Inflammatory macrophage (primary cell): ENCODE measurements around the gene PAFAH1B2.
"Not testable (repeated sequence)": the region's sequence is repeated elsewhere in the genome, so short reads cannot be mapped to it uniquely, and the experiment has no call there.

ENCODE experiments used
- DNase-seq, 2 donors: peaks; one replicate each; pipeline ENCODE4 v3.0.0-alpha.2; 2020 to 2022
- total RNA-seq, 18 experiments: gene quantifications; one replicate each; lab custom pipeline; 2026; ENCODE audit warnings: mixed read lengths in 6 of 18, inconsistent platforms in 2 of 18; lab: John Stamatoyannopoulos, UW

Gene PAFAH1B2, protein sequence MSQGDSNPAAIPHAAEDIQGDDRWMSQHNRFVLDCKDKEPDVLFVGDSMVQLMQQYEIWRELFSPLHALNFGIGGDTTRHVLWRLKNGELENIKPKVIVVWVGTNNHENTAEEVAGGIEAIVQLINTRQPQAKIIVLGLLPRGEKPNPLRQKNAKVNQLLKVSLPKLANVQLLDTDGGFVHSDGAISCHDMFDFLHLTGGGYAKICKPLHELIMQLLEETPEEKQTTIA
- 150 to 241 (median 172) reads per million in 18 experiments for total RNA-seq

DNA sequence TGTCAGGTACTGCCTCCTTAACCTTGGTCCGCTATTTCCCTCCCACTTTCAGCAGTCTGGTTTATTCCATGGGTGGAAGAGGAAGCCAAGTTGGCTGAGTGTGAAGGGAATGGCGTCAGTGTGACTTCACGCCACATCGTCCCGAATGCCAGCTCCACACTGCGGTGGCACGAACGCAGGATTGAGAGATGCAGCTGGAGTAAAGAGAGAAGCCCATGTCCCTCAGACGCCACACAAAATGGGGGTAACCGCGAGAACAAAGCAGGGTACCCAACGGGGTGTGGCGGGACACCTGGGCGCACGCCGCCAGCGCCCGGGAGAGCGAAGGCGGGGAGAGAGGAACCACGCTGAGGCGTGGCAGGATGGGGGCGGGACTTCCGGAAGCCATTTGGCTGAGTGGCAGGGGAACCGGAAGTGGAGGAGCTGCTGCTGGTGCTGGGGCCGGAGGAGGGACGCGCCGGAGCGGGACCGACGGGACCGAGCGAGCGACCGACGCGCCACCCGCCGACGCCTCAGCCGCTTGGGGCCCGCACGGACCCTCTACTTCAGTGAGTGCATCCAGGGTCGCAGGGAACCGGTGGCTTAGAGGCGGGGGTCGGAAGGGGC is at the start of gene PAFAH1B2:
Gene PAFAH1B2 (plus strand): TSS at position 417 of the 606 bp plus-strand sequence. CDS start 8,161 bp downstream, outside the sequence.
- peak; percentile 96 to 97 for DNase-seq

DNA sequence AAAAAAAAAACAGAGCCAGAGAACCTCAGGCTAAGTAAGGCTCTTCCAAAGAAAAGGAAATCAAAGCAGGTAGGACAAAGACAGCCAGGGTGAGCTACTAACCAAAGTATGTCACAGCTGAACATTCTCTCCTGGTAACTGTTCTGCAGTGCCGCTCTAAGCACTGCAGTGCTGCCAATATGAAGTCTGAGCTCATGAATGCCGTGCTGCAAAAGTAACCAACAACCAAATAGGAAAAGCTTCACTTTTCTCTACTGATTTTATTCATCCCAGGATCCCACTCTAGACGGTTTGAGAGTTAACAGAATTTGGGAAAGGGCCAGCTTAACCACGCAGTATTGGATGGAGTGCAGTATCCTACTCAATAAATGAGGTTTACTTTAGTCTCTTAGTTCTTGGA is 49.3 kb upstream of the PAFAH1B2 start:
- no peak for DNase-seq

DNA sequence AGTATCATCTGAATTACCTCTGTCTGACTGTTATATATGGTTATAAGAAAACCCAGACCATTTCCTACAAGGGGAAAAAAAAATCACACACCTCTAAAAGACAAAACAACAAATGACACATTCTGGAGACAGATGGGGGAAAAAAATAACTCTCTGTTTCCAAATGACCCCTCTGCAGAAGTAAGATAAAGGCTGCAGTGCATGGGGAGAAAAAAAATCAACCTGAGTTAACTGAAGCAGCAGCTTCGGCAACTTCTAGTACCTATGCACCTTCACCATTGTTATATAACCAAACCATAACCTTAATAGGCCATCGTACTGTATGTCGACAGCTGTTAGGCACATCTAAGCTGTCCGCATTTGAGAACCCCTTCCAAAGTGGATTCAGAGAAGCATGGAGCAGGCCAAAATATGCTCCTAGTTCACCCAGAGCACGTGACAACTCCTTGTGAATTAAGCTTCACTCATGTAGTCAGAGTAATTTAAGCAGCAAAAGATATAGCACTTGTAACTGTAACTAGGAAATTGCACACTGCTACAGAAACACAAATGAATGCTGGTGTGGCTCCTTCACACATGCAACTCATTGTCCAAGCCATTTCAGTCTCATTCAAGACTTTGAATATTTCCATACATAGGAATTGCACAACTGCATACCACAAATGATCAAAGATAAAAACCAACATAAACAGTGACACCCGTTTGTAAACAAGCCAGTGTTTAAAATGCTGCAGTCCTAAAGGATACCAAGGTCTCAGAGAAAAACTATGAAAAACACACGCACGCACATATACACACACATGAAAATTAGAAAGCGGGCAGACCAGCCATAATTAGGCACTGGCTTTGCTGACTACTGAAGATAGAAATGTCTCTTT is 48.6 kb upstream of the PAFAH1B2 start:
- DNase-seq = no peak

DNA sequence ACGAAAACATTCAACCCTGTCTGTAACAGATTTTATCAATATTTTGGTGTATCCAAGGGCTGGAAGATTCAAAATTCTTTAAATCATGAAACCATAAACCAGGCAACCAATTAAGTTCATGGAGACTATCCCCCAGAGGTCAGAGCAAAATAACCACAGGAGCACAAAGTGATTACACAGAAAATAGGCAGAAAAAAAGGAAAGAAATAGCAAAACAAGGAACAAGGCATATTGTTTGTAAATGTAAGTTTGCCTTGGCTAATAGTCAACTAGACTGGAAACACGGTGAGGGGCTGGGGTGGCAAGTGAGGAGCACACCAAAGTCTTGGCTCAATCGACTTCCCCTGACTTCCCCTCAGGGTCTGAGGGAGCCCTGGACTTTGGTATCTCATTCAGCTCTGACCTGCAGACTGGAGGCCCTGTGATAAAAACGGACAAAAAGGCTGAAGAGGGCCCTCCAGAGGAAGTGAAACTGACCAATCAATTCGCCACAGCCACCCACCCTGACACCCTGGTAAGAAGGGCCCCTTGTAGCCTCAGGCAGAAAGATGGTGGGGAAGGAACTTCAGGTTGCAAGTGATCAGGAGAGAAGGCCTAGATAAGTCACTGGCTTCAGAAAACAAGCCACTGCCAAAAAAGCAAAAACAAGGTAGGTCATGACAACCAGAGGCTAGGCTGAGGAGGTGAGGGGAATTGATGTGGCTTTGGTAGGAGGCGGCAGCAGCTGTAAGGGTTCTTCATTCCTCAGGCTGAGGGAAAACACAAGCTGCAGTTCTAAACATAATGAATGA is 47.7 kb upstream of the PAFAH1B2 start:
- DNase-seq = peak; percentile 52 to 58

DNA sequence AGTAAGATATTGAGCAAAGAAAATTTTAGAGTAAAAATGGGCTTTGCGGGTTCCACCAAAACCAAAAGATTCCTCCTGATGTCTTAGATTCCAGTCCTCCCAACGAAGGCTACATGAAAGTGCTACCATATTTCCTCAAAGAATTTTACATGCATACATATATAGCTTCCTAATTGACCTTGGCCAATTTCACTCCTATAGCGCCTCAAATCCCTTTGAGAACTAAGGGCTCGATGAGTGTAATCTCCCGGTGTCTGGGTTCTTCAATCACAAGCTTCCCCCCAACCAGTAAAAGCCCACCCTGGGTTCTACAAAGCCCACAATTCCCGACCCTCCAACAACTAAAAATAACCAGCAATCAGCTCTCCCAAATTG is 47.1 kb upstream of the PAFAH1B2 start:
- no peak for DNase-seq

DNA sequence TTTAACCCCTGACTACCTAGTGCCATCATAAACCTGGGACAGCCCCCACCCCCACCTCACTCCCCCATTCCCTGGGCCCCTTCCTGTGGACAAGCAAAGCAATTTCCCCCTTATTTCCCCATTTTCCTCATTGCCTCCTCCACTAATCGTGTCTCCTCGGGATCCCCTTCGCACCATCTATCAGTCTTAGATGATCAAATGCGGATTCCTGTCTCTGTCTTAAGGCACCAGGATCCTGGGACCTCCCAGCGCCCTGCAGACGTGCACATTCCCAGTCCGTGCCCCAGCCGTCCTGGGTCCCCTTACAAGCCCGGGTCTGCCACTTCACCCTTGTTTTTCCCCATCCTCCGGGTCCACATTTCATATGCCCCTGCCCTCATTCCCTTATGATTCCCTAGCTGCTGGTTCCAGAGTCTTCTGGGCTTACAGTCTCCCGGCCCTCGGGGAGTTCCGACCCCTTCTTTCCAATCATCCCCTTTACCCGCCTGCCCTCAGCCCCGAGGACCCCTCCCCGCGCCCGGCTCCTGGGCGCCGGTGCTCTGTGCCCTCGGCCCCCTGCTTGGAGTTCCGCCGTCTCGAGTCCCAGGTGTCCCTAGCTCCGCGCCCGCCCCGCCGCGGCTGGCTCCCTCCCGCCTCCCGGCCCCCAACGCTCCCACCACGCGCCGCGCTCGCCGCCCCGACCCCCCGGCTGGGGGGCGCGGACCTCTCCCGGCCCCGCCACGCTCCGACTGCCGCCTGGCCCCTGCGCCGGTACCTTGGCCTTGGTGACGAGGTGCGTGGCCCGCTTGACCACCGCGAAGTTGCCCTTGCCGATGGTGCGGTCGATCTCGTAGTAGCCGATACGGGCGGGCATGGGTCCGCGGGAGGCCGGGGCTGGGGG is 46.5 kb upstream of the PAFAH1B2 start:
- no peak for DNase-seq

DNA sequence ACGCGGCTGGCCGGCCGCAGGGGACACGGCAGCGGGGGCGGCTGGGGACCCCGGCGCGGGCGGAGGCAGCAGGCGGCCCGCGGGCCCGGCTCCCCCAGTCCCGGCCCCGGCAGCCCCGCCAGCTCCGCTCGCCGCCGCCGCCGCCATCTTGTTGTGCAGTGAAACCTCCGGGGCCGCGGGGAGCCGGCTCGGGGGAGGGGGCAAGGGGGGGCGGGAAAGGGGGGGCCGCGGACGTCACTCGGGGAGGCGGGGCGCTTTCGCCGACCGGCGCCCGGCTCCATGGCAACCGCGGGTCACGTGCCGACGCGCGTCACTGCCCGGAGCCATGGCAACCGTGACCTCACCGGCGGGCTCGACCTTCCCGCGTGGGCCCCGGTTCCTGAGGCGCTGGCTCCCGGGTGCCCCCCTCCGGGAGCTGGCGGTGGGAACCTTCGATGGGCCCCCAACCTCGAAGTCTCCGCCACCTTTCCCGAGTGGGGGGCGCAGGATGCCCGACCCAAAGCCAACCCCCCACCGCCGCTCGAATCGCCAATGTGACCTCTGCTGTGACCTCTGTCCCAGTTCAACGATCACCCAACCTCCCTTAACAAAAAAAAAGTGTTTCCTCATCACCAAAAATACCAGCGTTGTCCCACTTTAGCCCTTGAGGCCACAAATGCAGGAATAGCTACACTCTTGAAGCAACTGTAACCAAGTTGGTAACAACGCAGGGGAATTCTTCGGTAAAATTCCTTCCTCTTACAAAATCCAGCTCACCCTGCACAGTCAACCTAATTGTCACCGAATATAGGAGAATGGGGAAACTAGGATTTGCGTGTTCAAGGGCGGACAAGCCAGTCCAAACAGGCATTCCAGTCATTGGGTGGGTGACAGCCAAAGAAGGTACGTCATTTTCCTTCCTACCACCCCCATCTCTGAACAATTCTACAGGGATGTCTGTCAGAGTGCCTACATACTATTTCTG is 45.5 kb upstream of the PAFAH1B2 start, which contains the start of gene SIK3:
Gene SIK3 (minus strand): TSS at position 160 of the 964 bp plus-strand sequence. CDS start 13 bp downstream, at position 147.
- peak; percentile 93 to 96 for DNase-seq

DNA sequence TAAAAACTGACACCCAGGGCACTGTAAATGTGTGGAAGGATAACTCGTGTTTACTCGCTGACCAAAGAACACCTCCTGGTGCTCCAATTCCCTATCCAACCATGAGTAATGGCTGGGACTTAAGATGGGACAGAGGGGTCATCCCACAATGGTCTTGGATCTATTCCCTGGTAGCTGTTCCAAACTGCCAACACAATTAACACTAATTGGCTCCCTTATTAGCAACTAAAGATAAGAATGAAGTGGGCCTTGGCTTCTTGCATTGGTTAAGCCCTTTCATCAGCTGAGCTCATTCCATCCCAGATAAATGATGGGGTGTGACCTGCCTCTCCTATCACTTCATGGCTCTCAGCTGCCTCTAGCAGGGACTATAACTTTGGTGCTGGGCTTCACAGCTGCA is 44.4 kb upstream of the PAFAH1B2 start:
- no peak for DNase-seq

DNA sequence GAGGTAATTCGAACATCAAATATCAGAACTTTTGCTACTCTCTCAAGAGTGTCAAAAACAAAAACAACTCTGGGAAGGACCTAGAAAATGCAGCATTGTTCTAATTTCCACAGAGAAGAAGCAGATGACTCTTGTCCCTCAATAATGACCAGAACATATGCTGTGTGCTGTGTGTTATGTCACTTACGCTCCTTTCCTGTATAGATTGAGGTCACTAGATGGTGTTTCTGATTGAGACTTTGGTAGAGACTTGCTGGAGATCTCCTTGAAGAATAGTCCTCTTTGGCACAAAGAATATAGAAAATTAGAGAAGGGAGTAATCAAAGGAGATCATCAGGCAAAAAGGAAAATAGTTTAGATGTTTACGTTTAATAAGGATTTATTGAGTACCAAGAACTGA is 43.5 kb upstream of the PAFAH1B2 start:
- DNase-seq = no peak

DNA sequence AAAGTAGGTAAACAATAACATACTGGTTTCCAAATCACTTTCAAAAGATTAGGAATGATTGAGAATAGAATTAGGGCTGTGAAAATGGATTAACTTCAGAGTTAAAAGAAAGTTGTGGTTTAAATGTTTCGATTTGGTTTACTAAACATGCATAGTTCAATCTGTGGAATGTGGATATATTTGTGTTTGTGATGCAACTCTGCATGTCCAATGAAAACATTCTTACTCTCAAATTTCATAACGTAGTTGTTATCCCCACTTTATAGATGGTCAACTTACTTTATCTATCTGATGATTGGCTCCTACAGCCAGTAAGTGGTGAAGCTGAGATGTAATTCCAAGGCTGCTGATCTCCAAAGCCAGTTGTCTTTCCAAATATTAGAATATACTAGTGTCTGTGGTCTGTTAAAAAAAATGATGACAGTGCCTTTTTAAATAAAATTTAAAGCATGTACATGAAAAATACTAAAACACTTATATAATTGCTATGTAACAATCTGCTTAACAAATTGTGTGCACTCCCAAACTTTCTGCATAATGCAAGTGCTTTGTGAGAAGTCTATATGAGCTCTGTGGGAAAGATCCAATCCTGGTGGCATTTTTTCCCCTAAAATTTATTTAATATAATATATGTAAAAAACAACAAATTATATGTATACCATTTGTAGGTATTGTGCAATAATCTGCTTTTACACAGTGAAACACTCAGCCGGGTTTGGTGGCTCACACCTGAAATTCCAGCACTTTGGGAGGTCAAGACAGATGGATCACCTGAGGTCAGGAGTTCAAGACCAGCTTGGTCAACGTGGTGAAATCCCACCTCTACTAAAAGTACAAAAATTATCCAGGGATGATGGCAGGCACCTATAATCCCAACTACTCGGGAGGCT is 36.1 kb upstream of the PAFAH1B2 start:
- no peak for DNase-seq

DNA sequence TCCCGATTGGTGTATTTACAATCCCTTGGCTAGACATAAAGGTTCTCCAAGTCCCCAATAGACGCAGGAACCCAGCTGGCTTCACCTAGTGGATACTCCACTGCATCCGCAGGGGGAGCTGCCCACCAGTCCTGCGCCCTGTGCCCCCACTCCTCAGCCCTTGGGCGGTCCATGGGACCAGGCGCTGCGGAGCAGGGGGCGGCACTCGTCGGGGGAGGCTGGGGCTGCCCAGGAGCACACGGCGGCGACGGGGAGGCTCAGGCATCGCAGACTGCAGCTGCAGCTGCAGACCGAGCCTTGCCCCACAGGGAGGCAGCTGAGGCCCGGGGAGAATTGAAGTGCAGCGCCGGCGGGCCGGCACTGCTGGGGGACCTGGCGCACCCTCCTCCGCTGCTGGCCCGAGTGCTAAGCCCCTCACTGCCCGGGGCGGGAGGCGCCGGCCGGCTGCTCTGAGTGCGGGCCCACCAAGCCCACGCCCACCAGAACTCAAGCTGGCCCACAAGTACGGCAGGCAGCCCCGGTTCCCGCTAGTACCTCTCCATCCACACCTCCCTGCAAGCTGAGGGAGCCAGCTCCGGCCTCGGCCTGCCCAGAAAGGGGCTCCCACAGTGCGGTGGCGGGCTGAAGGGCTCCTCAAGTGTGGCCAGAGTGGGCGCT is 33.7 kb upstream of the PAFAH1B2 start:
- no peak for DNase-seq

DNA sequence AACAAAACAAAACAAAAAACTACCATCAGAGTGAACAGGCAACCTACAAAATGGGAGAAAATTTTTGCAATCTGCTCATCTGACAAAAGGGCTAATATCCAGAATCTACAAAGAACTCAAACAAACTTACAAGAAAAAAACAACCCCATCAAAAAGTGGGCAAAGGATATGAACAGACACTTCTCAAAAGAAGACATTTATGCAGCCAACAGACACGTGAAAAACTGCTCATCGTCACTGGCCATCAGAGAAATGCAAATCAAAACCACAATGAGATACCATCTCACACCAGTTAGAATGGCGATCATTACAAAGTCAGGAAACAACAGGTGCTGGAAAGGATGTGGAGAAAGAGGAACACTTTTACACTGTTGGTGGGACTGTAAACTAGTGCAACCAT is 31.6 kb upstream of the PAFAH1B2 start:
- not testable (repeated sequence) for DNase-seq

DNA sequence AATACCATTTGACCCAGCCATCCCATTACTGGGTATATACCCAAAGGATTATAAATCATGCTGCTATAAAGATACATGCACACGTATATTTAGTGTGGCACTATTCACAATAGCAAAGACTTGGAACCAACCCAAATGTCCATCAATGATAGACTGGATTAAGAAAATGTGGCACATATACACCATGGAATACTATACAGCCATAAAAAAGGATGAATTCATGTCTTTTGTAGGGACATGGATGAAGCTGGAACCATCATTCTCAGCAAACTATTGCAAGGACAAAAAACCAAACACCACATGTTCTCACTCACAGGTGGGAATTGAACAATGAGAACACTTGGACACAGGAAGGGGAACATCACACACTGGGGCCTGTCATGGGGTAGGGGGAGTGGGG is 31.1 kb upstream of the PAFAH1B2 start:
- not testable (repeated sequence) for DNase-seq

DNA sequence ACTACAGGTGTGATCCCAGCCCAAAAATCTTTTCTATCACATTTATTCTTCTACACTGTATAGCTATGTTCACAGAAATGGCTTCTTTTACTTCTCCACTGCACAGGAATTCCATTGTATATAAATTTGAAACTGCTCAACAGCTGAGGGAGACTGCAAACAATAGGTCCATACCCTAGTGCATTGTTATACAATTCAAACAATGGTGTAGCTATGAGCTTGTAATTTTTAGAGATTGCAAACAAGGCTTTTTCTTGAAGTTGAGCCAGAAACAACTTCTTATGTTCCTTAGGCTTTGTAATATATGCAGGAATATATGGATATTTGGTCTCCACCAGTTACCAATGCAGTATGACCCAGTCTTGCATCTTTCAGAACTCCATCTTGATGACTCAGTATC is 26.4 kb upstream of the PAFAH1B2 start:
- no peak for DNase-seq

DNA sequence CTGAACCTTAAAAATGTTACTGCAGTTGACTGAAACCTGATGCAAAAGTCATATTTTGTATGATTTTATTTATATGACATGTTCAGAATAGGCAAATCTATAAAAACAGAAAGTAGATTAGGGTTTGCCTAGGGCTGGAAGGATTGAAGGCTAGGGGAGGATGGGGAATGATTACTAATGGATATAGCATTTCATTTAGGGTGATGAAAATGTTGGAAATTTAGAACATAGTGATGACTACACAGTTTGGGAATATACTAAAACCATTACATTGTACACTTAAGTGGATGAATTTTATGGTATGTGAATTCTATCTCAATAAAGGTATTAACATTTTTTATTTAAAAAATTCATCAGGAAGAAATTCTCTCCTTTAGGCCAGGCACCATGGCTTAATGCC is 22.9 kb upstream of the PAFAH1B2 start:
- no peak for DNase-seq

DNA sequence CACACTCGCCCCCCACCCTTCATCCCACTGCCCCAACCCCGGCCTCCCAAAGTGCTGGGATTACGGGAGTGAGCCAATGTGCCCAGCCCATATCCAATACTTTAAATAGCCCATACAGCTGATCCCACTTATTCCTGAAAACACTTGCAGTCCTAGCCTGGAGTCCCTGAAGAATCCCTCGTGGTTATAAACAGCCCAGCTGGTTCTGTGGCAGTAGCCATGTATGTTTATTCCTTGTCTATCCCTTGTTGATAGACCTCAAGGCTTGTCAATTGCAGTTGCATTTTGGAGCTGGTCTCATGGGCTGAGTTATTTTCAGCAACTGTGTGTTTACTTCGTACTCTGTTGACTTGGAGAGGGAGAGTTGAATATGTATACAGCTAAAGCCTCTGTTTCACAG is 21.5 kb upstream of the PAFAH1B2 start:
- DNase-seq = no peak

DNA sequence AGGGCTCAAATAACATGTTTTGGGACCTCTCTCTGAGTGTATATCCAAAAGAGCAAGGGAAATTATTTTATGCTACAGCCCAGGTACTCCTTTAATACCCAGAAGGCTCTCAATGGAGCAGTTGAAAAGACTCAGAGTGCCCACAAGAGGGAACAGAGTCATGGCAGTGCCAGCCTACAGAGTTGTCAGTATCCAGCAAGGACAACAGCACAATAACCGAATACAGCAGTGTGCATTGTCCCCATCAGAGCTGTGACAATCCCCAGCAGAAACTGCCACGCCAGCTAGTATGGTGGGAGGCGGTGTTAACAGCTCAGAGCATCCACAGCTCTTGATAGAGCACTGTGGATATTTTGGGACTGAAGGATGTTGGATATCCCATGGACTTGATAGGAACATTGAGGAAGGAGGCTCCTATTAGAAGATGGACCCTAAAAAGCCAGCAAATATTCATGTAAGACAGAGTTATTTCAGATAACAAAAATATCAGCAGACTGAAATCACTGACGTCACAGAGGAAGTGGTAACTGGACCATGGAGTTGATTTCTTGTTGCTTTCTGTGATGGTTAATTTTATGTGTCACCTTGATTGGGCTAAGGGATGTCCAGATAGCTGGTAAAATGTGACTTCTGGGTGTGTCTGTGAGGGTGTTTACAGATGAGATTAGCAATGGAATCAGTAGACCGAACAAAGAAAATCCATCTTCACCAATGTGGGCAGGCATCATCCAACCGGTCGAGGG is 17.7 kb upstream of the PAFAH1B2 start:
- DNase-seq = no peak
